GM18526 (cell line): ENCODE results near the gene YWHAH.

Experiments used
- POLR2A ChIP-seq: IDR thresholded peaks from 3 replicates; pipeline ENCODE4 v1.6.1; 2011; ENCODE audit not compliant: insufficient read length; ENCODE audit errors: extremely low read depth

YWHAH gene

DNA sequence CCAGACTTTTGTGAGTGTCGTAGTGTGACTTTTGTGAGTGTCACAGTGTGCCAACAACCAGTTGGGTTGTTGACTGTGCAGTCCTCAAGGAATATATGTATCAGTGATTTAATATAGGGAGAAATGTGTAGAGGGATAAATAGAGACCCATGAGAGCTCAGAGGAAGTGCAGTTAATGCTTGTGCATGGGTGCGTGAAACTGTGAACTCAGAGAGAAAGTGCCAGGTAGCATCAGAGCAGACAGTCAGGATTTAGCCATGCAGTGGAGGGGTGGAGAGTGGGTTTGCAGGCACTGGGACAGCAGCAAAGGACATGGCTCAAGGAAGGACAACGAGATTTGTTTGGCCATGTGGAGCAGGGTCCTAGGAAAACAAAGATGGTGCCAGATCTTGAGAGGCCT lies 33.6 kb downstream of the YWHAH start:
- TF ChIP-seq POLR2A, result no peak

- no peak for TF ChIP-seq POLR2A
Measured at GRCh38 chr22:31980628-31981027, 36.3 kb downstream of the YWHAH start.

GRCh38 chr22:31983911-31984656 lies 39.7 kb downstream of the YWHAH start:
- TF ChIP-seq POLR2A, result no peak

GRCh38 chr22:31987218-31987617 lies 42.9 kb downstream of the YWHAH start:
- no peak for TF ChIP-seq POLR2A

GRCh38 chr22:31991102-31991839 lies 46.9 kb downstream of the YWHAH start:
- TF ChIP-seq POLR2A, result no peak

DNA sequence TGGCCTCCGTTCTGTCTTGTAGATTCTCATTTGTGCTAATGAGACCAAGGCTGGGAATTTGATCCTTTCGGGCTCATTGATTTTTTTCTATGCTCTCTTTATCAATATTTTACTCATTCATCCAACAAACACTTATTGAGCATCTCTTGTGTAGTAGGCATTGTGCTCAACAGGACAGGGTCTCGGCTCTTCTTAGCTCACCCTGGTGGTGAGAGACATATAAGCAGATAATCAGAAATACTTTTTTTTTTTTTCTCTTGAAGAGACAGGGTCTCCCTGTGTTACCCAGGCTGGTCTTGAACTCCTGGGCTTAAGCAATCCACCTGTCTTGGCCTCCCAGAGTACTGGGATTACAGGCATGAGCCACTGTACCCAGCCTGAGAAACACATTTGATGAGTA lies 50.7 kb downstream of the YWHAH start:
- TF ChIP-seq POLR2A, result no peak

- no peak for TF ChIP-seq POLR2A
Measured at GRCh38 chr22:31995807-31996206, 51.5 kb downstream of the YWHAH start.

DNA sequence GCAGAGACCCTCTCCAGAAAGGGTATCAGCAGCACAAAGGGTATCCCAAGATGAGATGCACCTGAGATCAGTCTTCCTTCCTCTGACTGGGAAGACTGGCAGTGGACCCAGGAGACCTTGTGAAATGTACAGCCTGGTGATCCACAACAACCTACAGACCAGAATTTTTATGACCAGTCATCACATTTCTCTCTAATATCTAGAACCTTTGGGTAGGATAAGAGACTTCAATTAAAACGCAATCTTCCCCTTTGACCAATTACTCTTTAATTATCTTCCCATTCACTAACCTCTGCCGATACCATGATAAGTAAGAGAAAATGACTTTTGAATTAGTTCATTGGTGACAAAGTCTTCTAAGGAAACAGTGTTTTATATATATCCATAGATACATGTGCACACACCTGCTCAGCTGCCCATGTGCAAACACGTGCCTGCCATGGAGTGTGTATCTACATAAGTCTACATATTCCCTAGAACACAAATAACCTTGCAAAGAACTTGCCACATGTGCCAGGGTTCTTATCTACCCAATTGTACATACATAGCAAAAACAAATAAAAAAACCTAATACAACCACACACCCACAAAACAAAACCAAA lies 54.5 kb downstream of the YWHAH start:
- TF ChIP-seq POLR2A, result no peak

GRCh38 chr22:32000181-32000580 lies 55.8 kb downstream of the YWHAH start:
- no peak for TF ChIP-seq POLR2A

- TF ChIP-seq POLR2A, result no peak
Measured at GRCh38 chr22:32005453-32005852, 61.1 kb downstream of the YWHAH start.
